ENCODE data around the gene SDCBP2. TPM values are rescaled to one million over a fixed set of nuclear protein-coding genes. Genes with fewer than 3 reads are reported as not detected.

Gene SDCBP2
- total and polyA plus RNA-seq, 2 of the 4 experiments (the other 2 are of a cell fraction) = 0.54 to 1.3 TPM

- Histone ChIP-seq H2BK15ac (ENCODE audit: low read depth, low read length) (no peak overlapping the region), H3K4me2 (ENCODE audit: low read depth, low read length) (no peak overlapping the region), H4K91ac (ENCODE audit: insufficient read depth, low read depth, low read length) (no peak overlapping the region), H2AK5ac (ENCODE audit: low read depth, low read length) (no peak overlapping the region), H3K9me1 (ENCODE audit: insufficient read depth, low read length) (peaks cover 17% of the 10 kb centered on the region), H3K9me3 (ENCODE audit: control insufficient read depth, insufficient read depth, low read length) (no peaks in the 10 kb centered on the region), H3K18ac (ENCODE audit: low read depth, low read length) (no peak overlapping the region), H3K23ac (ENCODE audit: low read depth, low read length) (no peak overlapping the region), H3K14ac (replicated peaks; ENCODE audit: low read depth, low read length) (no peak overlapping the region), H2BK5ac (ENCODE audit: low read depth, low read length, poor library complexity, severe bottlenecking) (no peak overlapping the region), H2BK20ac (ENCODE audit: low read depth, low read length) (no peak overlapping the region), H3K27ac (ENCODE audit: insufficient read depth, low read length) (no peak overlapping the region), H3K4me3 (ENCODE audit: insufficient read depth, low read depth, low read length) (no peak overlapping the region), H3K4me1 (ENCODE audit: control insufficient read depth, insufficient read depth, low read length) (peaks cover 15% of the 10 kb centered on the region), H4K5ac (ENCODE audit: low read depth, low read length) (no peak overlapping the region), H2AFZ (replicated peaks; ENCODE audit: low read length, poor library complexity) (no peak overlapping the region), H3K9ac (ENCODE audit: low read depth, low read length) (no peak overlapping the region), H4K20me1 (ENCODE audit: insufficient read depth, low read length) (peaks cover 6% of the 10 kb centered on the region; the same call in 1 of the 2 replicates), H3K79me1 (ENCODE audit: low read depth in 1 of 2, low read length in 2 of 2) (peaks cover 0 to 31% of the 10 kb centered on the region in 2 experiments; a peak in 2 of 4 replicates), H4K8ac (ENCODE audit: low read depth in 2 of 2, low read length in 2 of 2) (no peak overlapping the region), H3K56ac (ENCODE audit: extremely low read depth, insufficient read depth, low read length) (no peak overlapping the region), H3K36me3 (ENCODE audit: control insufficient read depth, insufficient read depth, low read length) (0 out of 2 replicates have a peak, but pooled peaks cover 1% of the 10 kb centered on the region), H2BK120ac (ENCODE audit: low read depth, low read length) (no peak overlapping the region), H3K4ac (ENCODE audit: low read depth, low read length) (no peak overlapping the region), H3K27me3 (ENCODE audit: control insufficient read depth, insufficient read depth, low read length) (no peaks in the 10 kb centered on the region), H2AK9ac (replicated peaks; ENCODE audit: low read depth, low read length, poor library complexity) (no peak overlapping the region)
- in situ Hi-C loops (cut with MboI; ENCODE audit: low sequenced_read_pairs) = loop anchor here (25.0 kb wide), 1 partner anchor 491 kb away; no protein-coding TSS in a partner anchor
- no CpG with 5 or more reads among the region's 2 CpGs for WGBS, 2 experiments (ENCODE audit: extremely low coverage in 2 of 2, insufficient read length in 1 of 2)
- ChIA-PET CTCF (no interaction called here), POLR2A (ENCODE audit: unreplicated experiment) (no interaction called here)
- intact Hi-C loops (cut with micrococcal nuclease) = no loop called here
- BruUV-seq (replicated peaks) = no TSS peak
- dilution Hi-C loops (cut with HindIII; ENCODE audit: low sequenced_read_pairs, unreplicated experiment) = no loop called here
- DNase-seq = no peak
- TF ChIP-seq MAZ (IDR thresholded peaks at IDR 0.05; ENCODE audit: borderline replicate concordance, low read depth, low read length) = no peak
- TF ChIP-seq SMC3 (IDR thresholded peaks at IDR 0.05; ENCODE audit: low read depth, low read length) = no peak
- TF ChIP-seq MAFK (IDR thresholded peaks at IDR 0.05; ENCODE audit: low read depth, low read length) = no peak
- TF ChIP-seq CEBPB (IDR thresholded peaks at IDR 0.05; ENCODE audit: low read depth, low read length) = no peak
- no peak for TF ChIP-seq RFX5 (IDR thresholded peaks at IDR 0.05; ENCODE audit: low read depth, low read length)
- TF ChIP-seq, protein P1, sequence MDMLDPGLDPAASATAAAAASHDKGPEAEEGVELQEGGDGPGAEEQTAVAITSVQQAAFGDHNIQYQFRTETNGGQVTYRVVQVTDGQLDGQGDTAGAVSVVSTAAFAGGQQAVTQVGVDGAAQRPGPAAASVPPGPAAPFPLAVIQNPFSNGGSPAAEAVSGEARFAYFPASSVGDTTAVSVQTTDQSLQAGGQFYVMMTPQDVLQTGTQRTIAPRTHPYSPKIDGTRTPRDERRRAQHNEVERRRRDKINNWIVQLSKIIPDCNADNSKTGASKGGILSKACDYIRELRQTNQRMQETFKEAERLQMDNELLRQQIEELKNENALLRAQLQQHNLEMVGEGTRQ (IDR thresholded peaks at IDR 0.05; ENCODE audit: low read depth, low read length) = no peak
- no peak for ATAC-seq (ENCODE audit: low read depth)
Observed at GRCh38 chr20:1346315-1346969, 17.5 kb upstream of the SDCBP2 start.

Data from IMR-90 (cell line).